PFSK-1 (cell line): ENCODE results near the gene CRAT.

ENCODE experiments used
- SIN3A ChIP-seq: IDR thresholded peaks from 2 replicates; pipeline ENCODE4 v1.6.1; 2012; ENCODE audit warnings: mild to moderate bottlenecking, low read length, moderate library complexity, borderline replicate concordance; ENCODE audit not compliant: insufficient read depth
- TF ChIP-seq, protein P1 (sequence below), 2 experiments: IDR thresholded peaks; 2 replicates each; pipeline versions ENCODE4 v1.6.1 to v1.8.0; 2011 to 2012; ENCODE audit warnings: low read depth in 2 of 2, low read length in 2 of 2, control low read depth in 1 of 2, inconsistent platforms in 1 of 2, mild to moderate bottlenecking in 1 of 2, moderate library complexity in 1 of 2; ENCODE audit not compliant: insufficient read depth in 1 of 2

DNA sequence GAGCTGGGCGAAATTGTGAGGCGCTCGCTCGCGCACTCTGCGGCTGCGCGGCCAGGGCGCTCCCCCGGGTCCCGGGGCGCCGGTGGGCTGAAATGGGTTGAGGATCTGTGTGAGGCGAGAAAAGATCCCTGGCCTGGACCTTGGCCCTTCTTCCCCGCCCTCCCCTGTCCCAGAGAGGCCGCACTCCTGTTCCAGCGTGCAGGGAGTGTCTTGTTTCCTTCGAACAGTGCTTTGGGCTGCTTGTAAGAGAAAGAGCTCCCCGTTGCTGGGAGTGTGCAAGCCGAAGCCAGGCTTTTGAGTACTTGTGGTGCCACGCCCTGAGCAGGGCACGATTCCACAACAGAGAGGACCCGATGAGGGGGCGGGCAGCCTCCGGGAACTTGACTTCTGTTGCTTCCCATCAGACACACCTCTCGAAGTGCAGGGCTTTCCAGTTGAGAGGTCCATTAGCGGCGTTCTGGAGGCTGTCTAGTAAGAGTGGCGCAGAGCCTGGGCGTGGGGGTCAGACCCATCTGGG lies 29.1 kb downstream of the CRAT start:
- TF ChIP-seq SIN3A: no peak
- TF ChIP-seq, protein P1, sequence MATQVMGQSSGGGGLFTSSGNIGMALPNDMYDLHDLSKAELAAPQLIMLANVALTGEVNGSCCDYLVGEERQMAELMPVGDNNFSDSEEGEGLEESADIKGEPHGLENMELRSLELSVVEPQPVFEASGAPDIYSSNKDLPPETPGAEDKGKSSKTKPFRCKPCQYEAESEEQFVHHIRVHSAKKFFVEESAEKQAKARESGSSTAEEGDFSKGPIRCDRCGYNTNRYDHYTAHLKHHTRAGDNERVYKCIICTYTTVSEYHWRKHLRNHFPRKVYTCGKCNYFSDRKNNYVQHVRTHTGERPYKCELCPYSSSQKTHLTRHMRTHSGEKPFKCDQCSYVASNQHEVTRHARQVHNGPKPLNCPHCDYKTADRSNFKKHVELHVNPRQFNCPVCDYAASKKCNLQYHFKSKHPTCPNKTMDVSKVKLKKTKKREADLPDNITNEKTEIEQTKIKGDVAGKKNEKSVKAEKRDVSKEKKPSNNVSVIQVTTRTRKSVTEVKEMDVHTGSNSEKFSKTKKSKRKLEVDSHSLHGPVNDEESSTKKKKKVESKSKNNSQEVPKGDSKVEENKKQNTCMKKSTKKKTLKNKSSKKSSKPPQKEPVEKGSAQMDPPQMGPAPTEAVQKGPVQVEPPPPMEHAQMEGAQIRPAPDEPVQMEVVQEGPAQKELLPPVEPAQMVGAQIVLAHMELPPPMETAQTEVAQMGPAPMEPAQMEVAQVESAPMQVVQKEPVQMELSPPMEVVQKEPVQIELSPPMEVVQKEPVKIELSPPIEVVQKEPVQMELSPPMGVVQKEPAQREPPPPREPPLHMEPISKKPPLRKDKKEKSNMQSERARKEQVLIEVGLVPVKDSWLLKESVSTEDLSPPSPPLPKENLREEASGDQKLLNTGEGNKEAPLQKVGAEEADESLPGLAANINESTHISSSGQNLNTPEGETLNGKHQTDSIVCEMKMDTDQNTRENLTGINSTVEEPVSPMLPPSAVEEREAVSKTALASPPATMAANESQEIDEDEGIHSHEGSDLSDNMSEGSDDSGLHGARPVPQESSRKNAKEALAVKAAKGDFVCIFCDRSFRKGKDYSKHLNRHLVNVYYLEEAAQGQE (IDR thresholded peaks at IDR 0.05; ENCODE audit: insufficient read depth in 1 of 2, low read depth in 2 of 2, low read length in 2 of 2): no peak
